ENCODE data around the gene NIPAL1.
A peak's percentile ranks its signal among the peaks of the same experiment; 100 is the strongest.

Gene NIPAL1

GRCh38 chr4:48049483-48049882 is 32.9 kb downstream of the NIPAL1 start:
- no peak overlapping the region for H3K4me3 ChIP-seq (replicated peaks; ENCODE audit: low read depth, low read length)
- no peaks in the 10 kb centered on the region for H3K36me3 ChIP-seq (ENCODE audit: control insufficient read depth, insufficient read depth, low read length)
- H3K27me3 ChIP-seq (replicated peaks; ENCODE audit: control insufficient read depth, insufficient read depth, low read length) = no peaks in the 10 kb centered on the region
- no peak for DNase-seq (ENCODE audit: extremely low read depth, insufficient read length)
- TF ChIP-seq, protein P1, sequence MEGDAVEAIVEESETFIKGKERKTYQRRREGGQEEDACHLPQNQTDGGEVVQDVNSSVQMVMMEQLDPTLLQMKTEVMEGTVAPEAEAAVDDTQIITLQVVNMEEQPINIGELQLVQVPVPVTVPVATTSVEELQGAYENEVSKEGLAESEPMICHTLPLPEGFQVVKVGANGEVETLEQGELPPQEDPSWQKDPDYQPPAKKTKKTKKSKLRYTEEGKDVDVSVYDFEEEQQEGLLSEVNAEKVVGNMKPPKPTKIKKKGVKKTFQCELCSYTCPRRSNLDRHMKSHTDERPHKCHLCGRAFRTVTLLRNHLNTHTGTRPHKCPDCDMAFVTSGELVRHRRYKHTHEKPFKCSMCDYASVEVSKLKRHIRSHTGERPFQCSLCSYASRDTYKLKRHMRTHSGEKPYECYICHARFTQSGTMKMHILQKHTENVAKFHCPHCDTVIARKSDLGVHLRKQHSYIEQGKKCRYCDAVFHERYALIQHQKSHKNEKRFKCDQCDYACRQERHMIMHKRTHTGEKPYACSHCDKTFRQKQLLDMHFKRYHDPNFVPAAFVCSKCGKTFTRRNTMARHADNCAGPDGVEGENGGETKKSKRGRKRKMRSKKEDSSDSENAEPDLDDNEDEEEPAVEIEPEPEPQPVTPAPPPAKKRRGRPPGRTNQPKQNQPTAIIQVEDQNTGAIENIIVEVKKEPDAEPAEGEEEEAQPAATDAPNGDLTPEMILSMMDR (IDR thresholded peaks at IDR 0.05; ENCODE audit: insufficient read depth, low read length, poor library complexity, severe bottlenecking) = no peak

- Histone ChIP-seq H3K4me3 (replicated peaks; ENCODE audit: low read depth, low read length) (no peak overlapping the region), H3K27me3 (replicated peaks; ENCODE audit: control insufficient read depth, insufficient read depth, low read length) (no peaks in the 10 kb centered on the region), H3K36me3 (ENCODE audit: control insufficient read depth, insufficient read depth, low read length) (no peaks in the 10 kb centered on the region)
- TF ChIP-seq, protein P1 (IDR thresholded peaks at IDR 0.05; ENCODE audit: insufficient read depth, low read length, poor library complexity, severe bottlenecking) = no peak
- DNase-seq (ENCODE audit: extremely low read depth, insufficient read length) = no peak
Measured at GRCh38 chr4:48051078-48051477, 34.5 kb downstream of the NIPAL1 start.

DNA sequence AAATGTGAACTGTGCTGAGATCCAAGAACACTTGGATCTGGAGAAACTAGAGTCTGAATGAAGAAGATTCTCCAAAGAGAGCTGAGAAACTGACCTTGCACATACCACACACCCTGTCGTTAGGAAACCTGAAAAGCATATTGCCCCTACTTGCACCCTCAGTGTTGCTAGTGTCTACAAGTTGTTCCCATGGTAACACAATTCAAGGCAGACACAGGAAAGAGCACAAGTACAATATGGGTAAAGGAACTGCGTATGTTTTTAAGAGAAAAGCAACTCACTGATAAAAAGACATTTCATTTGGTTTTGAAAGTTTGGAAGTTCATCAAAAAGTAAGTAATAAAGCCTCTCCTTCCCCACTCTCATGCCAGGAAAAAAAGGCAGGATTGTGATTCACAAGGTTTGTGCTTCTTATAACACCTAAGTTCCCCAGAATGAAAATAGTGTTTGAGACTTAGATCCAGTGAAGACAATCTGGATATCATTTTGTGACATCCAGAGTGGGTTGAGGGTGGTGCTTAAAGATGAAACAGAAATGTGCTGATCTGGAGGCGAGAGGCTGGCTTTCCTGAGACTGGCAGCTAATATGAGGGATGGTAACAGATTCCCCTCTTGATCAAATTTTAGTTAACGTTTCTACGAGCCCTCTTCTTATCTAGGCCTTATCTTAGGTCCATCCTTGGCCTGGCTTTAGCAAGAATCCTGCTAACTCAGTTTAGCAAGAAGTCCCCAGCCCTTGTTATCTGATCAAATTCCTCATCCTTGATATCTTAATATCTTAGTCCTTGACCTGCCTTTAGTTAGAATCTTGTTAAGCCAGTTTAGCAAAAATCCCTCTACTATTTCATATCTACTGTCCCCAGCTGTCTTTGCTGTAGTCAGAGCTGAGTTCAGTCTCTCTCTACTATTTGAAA is 42.3 kb downstream of the NIPAL1 start:
- no peaks in the 10 kb centered on the region for H3K36me3 ChIP-seq (ENCODE audit: control insufficient read depth, insufficient read depth, low read length)
- H3K27me3 ChIP-seq (replicated peaks; ENCODE audit: control insufficient read depth, insufficient read depth, low read length) = no peaks in the 10 kb centered on the region
- no peak overlapping the region for H3K4me3 ChIP-seq (replicated peaks; ENCODE audit: low read depth, low read length)
- TF ChIP-seq, protein P1 (IDR thresholded peaks at IDR 0.05; ENCODE audit: insufficient read depth, low read length, poor library complexity, severe bottlenecking) = no peak
- no peak for DNase-seq (ENCODE audit: extremely low read depth, insufficient read length)

DNA sequence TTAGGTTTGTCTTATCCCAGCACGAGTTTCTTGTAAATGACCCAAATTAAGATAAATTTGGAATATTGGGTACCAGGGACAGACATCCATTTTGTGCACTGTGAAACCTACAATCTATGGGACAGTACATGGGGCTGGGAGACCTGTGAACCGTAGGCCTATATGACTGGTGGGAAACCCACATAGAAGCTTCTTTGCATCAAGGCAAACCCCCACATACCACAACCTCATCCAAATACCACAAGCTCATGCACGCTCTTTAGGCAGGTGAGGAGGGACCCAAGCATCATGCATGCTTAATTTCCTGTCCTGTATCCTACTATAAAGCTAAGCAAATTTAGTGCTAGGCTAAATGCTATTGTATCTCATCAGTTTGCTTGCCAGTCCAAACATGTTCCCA is 47.8 kb downstream of the NIPAL1 start:
- DNase-seq (ENCODE audit: extremely low read depth, insufficient read length) = no peak
- Histone ChIP-seq H3K4me3 (replicated peaks; ENCODE audit: low read depth, low read length) (no peak overlapping the region), H3K27me3 (replicated peaks; ENCODE audit: control insufficient read depth, insufficient read depth, low read length) (no peaks in the 10 kb centered on the region), H3K36me3 (ENCODE audit: control insufficient read depth, insufficient read depth, low read length) (no peaks in the 10 kb centered on the region)
- TF ChIP-seq, protein P1 (IDR thresholded peaks at IDR 0.05; ENCODE audit: insufficient read depth, low read length, poor library complexity, severe bottlenecking) = no peak

DNA sequence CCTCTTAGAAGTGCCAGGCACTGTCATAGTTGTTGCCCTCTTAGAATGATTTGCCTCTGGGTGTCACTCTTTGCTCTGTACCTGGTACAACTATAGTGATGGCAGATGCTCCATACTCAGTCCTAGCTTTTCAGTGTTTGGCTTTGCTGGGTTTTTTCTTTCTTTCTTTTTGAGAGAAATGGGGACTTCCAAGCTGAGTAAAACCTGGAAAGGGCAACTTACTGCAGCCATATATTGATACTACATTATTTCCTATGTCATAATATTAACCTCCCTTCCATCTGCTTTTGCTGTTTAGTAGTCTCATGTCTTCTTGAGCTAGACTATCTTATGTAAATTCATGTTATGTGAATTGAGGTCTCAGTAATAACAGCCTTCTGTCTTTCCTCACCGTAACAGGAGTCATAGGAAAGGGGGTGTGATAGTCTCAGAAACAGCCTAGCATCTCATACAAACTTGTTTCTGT is 49.0 kb downstream of the NIPAL1 start:
- Histone ChIP-seq H3K4me3 (replicated peaks; ENCODE audit: low read depth, low read length) (no peak overlapping the region), H3K36me3 (ENCODE audit: control insufficient read depth, insufficient read depth, low read length) (no peaks in the 10 kb centered on the region), H3K27me3 (replicated peaks; ENCODE audit: control insufficient read depth, insufficient read depth, low read length) (no peaks in the 10 kb centered on the region)
- DNase-seq (ENCODE audit: extremely low read depth, insufficient read length) = peak; percentile 69
- TF ChIP-seq, protein P1 (IDR thresholded peaks at IDR 0.05; ENCODE audit: insufficient read depth, low read length, poor library complexity, severe bottlenecking) = peak; percentile 32

Measured in GM06990 (cell line).